ENCODE results near the gene PPP4R3B. TPM values are rescaled to one million over a fixed set of nuclear protein-coding genes. Genes with fewer than 3 reads are reported as not detected.

The PPP4R3B gene
- total and polyA plus RNA-seq, 2 of the 4 experiments (the other 2 are of a cell fraction), result 11.9 to 23.7 TPM

GRCh38 chr2:55519938-55520885 lies 97.2 kb downstream of the PPP4R3B start:
- Histone ChIP-seq H2BK120ac (ENCODE audit: low read depth, low read length) (no peak overlapping the region; the same call in 1 of the 2 replicates), H2BK20ac (ENCODE audit: low read depth, low read length) (no peak overlapping the region), H2AK9ac (replicated peaks; ENCODE audit: low read depth, low read length, poor library complexity) (peak overlapping the region; percentile 83), H4K91ac (ENCODE audit: insufficient read depth, low read depth, low read length) (peak overlapping the region; percentile 34; the same call in 1 of the 2 replicates), H3K18ac (ENCODE audit: low read depth, low read length) (no peak overlapping the region), H3K4ac (ENCODE audit: low read depth, low read length) (peak overlapping the region; percentile 64), H3K56ac (ENCODE audit: extremely low read depth, insufficient read depth, low read length) (peak overlapping the region; percentile 70; the same call in 1 of the 2 replicates), H3K4me1 (ENCODE audit: control insufficient read depth, insufficient read depth, low read length) (peaks cover 2% of the 10 kb centered on the region; the same call in 1 of the 2 replicates), H4K8ac (ENCODE audit: low read depth in 2 of 2, low read length in 2 of 2) (peak overlapping the region; percentile 62 to 80; a peak in 3 of 4 replicates), H2AFZ (replicated peaks; ENCODE audit: low read length, poor library complexity) (peak overlapping the region; percentile 98), H3K9ac (ENCODE audit: low read depth, low read length) (peak overlapping the region; percentile 75), H2BK5ac (ENCODE audit: low read depth, low read length, poor library complexity, severe bottlenecking) (peak overlapping the region; percentile 56), H2AK5ac (ENCODE audit: low read depth, low read length) (peak overlapping the region; percentile 11; the same call in 1 of the 2 replicates), H3K79me1 (ENCODE audit: low read depth in 1 of 2, low read length in 2 of 2) (peaks cover 12 to 22% of the 10 kb centered on the region in 2 experiments), H3K4me3 (ENCODE audit: insufficient read depth, low read depth, low read length) (peak overlapping the region; percentile 79), H3K9me3 (ENCODE audit: control insufficient read depth, insufficient read depth, low read length) (no peaks in the 10 kb centered on the region), H3K9me1 (ENCODE audit: insufficient read depth, low read length) (peaks cover 6% of the 10 kb centered on the region; the same call in 1 of the 2 replicates), H4K20me1 (ENCODE audit: insufficient read depth, low read length) (no peaks in the 10 kb centered on the region), H3K4me2 (ENCODE audit: low read depth, low read length) (peak overlapping the region; percentile 92), H3K27me3 (ENCODE audit: control insufficient read depth, insufficient read depth, low read length) (no peaks in the 10 kb centered on the region), H3K14ac (replicated peaks; ENCODE audit: low read depth, low read length) (peak overlapping the region; percentile 23), H4K5ac (ENCODE audit: low read depth, low read length) (peak overlapping the region; percentile 30), H3K23ac (ENCODE audit: low read depth, low read length) (peak overlapping the region; percentile 70), H2BK15ac (ENCODE audit: low read depth, low read length) (no peak overlapping the region), H3K27ac (ENCODE audit: insufficient read depth, low read length) (peak overlapping the region; percentile 70), H3K36me3 (ENCODE audit: control insufficient read depth, insufficient read depth, low read length) (peaks cover 5% of the 10 kb centered on the region)
- dilution Hi-C loops (cut with HindIII; ENCODE audit: low sequenced_read_pairs, unreplicated experiment) (no loop called here), in situ Hi-C loops (cut with MboI; ENCODE audit: low sequenced_read_pairs) (no loop called here), intact Hi-C loops (cut with micrococcal nuclease) (no loop called here)
- TF ChIP-seq BHLHE40 (IDR thresholded peaks at IDR 0.05; ENCODE audit: low read depth, low read length), result peak; percentile 32; the same call in 1 of the 2 replicates
- peak; percentile 20; the same call in 1 of the 2 replicates for TF ChIP-seq CEBPB (IDR thresholded peaks at IDR 0.05; ENCODE audit: low read depth, low read length)
- no peak for TF ChIP-seq RFX5 (IDR thresholded peaks at IDR 0.05; ENCODE audit: low read depth, low read length)
- TSS peak; percentile 63 for BruUV-seq (replicated peaks)
- ATAC-seq (ENCODE audit: low read depth), result peak; percentile 27
- DNase-seq, result peak; percentile 25
- CTCF ChIA-PET, result no interaction called here
- POLR2A ChIA-PET (ENCODE audit: unreplicated experiment), result no interaction called here
- WGBS, 2 experiments (ENCODE audit: extremely low coverage in 2 of 2, insufficient read length in 1 of 2), result 69% methylated on average over 3 of the region's 35 CpGs; no CpG with 5 or more reads in 1 of the 2 experiments
